ENCODE measurements around the gene C11orf21.

- no peak for TF ChIP-seq RCOR1 (conservative IDR thresholded peaks at IDR 0.05; ENCODE audit: low read depth, low read length)
- no peak for TF ChIP-seq CTCF (IDR thresholded peaks at IDR 0.05 in 2 of 3, conservative IDR thresholded peaks at IDR 0.05 in 1 of 3; ENCODE audit: control insufficient read depth in 2 of 3, extremely low read depth in 1 of 3, insufficient read depth in 1 of 3, low read depth in 3 of 3, low read length in 3 of 3)
- no peak for TF ChIP-seq HDAC2 (IDR thresholded peaks at IDR 0.05)
- no peak for TF ChIP-seq MAX (IDR thresholded peaks at IDR 0.05; ENCODE audit: low read depth, low read length)
- TF ChIP-seq TAF1 (IDR thresholded peaks at IDR 0.05; ENCODE audit: borderline replicate concordance, low read depth, low read length): no peak
- TF ChIP-seq NR2C2 (IDR thresholded peaks at IDR 0.05; ENCODE audit: borderline replicate concordance, control insufficient read depth, insufficient read length, low read depth): no peak
- TF ChIP-seq ASH2L (IDR thresholded peaks at IDR 0.05; ENCODE audit: borderline replicate concordance, low read depth): no peak
- TF ChIP-seq EP300 (IDR thresholded peaks at IDR 0.05; ENCODE audit: borderline replicate concordance in 1 of 2, control insufficient read depth in 1 of 2, low read depth in 2 of 2, low read length in 2 of 2): no peak
Observed at GRCh38 chr11:2300936-2301630, 635 bp downstream of the C11orf21 start.
